Hepatocyte (in vitro differentiated cells): ENCODE measurements around the gene DNAH17.

ENCODE experiments used
- CTCF ChIP-seq: fragments of 200-600 bp; sonication (generic); IDR thresholded peaks from 2 replicates; pipeline ENCODE4 v1.5.1; 2016; ENCODE audit warnings: antibody characterized with exemption, mild to moderate bottlenecking; ENCODE audit not compliant: poor library complexity
- EZH2 ChIP-seq: fragments of 200-600 bp; sonication (generic); IDR thresholded peaks from 2 replicates; pipeline ENCODE4 v1.6.1; 2016; ENCODE audit warnings: antibody characterized with exemption, mild to moderate bottlenecking, borderline replicate concordance
- EZH2phosphoT487 ChIP-seq: fragments of 200-600 bp; sonication (generic); IDR thresholded peaks from one replicate; pipeline ENCODE4 v1.6.1; 2018; ENCODE audit warnings: antibody characterized with exemption, mild to moderate bottlenecking, low read depth, moderate library complexity; ENCODE audit not compliant: unreplicated experiment, severe bottlenecking

GRCh38 chr17:78488867-78489634 is 88.1 kb downstream of the DNAH17 start:
- no peak for TF ChIP-seq CTCF
- no peak for TF ChIP-seq EZH2phosphoT487
- TF ChIP-seq EZH2: no peak
